GM19455 (cell line): ENCODE measurements around the gene OR2M5.

Source experiments
- ATAC-seq: cut with Tn5 transposase; IDR thresholded peaks from one replicate; pipeline ENCODE4 v1.9.1; 2021; ENCODE audit not compliant: unreplicated experiment

Gene OR2M5, protein sequence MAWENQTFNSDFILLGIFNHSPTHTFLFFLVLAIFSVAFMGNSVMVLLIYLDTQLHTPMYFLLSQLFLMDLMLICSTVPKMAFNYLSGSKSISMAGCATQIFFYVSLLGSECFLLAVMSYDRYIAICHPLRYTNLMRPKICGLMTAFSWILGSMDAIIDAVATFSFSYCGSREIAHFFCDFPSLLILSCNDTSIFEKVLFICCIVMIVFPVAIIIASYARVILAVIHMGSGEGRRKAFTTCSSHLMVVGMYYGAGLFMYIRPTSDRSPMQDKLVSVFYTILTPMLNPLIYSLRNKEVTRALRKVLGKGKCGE

DNA sequence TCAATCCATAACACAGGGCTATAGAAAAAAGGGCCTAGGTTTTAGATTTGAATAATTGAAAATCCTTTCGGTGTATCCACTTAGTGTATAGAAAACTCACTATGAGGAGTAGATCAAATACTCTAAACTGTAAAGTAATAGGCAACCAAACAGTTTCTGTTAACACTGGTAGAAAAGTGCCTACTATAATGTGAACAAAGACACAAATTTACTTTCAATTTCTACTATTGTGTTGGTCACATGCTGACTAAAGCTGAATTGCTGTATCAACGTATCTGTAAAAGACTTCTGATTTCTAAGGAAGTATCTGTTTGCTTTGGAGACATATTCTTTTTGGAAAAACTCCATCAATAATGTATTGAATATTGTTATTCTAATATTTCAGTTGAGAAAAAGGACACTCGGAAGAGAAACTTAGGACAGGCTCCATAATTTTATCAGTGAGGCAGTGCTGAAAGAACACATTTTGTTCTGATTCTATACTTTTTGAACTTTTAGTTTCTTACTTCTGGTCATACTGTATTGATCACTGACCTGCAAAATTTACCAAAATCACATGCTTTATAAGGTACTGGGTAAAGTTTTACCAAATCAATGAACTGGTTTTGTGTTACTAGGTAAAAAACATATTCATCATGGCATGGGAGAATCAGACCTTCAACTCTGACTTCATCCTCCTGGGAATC lies at the start of gene OR2M5:
Gene OR2M5 (plus strand): TSS at position 636 of the 686 bp plus-strand sequence. CDS start 0 bp downstream, at position 636.
- no peak for ATAC-seq

DNA sequence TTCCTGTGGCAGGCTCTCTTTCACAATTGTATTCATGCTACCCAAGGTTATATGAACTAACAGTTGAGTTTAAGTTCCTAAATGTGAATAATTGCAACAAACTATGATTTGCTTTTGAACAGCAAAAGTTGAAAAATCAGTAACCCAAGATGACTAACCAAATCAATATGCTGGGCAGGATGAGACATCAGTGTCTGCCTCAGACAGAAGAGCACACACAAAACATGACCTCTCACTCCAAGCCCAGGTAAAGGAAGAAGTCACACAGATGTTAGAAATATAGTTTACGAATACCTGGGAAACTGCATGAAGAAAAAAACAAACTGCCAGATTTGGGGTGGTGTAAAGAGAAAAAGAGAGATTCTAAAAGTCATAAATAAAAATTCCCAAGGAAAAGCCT lies 46.4 kb upstream of the OR2M5 start:
- ATAC-seq = no peak

DNA sequence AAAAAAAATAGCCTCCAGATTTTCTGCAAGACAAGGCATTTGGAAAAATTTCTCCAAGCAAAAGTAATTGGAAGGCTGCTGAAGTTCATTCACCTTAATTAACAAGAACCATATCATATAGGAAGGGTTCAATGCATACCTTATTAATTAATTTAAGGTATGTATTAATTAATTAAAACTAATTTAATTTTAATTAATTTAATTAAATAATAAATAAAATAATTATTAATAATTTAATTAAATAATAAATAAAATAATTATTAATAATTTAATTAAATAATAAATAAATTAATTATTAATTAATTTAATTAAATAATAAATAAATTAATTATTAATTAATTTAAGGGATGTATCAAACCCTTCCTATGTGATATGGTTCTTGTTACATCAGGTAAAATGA lies 42.1 kb upstream of the OR2M5 start:
- no peak for ATAC-seq

DNA sequence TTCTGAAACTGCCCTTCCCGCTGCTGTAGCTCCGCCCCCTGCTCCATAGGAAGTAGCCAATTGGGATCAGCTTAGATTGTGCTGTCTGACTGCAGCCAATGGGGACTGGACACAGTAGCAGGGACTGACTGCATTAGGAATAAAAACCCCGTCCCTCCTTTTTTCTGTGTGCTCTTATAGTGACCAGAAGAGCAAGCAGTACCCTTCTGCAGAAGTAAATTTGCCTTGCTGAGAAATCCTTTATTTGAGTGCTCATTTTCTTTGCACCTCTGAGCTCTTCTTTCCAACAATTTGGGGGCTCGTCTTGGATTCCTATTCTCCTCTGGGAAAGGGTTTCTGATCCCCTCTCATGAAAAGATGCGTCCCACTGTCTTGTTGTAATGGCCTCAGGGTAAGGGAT lies 33.8 kb upstream of the OR2M5 start:
- ATAC-seq = no peak

DNA sequence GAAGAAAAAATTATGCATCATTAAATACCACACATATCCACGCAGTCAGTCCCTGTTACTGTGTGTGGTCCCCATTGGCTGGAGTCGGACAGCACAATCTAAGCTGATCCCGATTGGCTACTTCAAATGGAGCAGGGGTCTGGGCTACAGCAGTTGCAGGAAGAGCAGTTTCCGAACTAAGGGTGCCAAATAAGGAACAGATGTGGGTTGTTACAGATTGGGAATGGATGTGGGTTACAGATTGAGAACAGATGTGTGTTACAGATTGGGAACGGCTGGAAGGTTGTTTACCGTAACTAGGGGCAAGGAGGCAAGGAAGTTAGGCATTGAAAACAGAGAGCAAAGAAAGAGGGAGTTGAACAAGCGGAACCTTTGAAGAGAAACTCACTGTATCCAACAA lies 30.1 kb upstream of the OR2M5 start:
- ATAC-seq = no peak

DNA sequence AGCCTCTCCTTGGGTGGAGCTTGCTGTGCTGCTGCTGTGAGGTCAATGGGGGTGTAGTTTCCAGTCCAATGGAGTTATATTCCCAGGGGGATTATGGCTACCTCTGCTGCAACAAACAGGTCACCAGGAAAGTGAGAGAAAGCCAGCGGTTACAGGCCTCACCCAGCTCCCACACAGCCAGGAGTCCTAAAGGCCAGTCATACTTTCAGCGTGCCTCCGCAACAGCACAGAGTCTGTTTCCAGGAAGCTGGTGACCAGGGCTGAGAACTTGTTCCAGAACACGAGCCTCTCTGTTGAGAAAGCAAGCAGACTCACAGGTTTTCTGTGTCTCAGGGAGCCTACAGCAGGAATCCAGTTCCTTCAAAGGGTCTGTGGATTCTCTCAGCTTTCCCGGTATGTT lies 17.3 kb upstream of the OR2M5 start:
- no peak for ATAC-seq

DNA sequence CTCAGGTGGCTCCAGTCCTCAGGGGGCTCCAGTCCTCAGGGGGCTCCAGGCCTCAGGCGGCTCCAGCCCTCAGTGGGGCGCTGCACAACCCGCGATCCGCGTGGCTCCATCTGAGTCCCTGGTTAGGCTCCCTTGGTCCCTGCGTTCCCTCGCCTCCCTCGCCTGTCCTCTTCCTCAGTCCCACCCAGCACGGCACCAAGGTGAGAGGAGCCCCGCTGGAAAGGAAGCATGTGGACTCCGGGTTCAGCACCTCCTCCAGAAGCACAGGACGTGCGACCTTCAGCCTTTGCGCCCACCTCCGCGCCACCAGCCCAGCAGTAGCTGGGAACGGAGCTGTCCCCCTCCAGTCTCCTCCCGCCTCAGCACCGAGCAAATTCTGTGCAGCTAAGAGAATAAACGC lies 8.1 kb upstream of the OR2M5 start:
- ATAC-seq = no peak

DNA sequence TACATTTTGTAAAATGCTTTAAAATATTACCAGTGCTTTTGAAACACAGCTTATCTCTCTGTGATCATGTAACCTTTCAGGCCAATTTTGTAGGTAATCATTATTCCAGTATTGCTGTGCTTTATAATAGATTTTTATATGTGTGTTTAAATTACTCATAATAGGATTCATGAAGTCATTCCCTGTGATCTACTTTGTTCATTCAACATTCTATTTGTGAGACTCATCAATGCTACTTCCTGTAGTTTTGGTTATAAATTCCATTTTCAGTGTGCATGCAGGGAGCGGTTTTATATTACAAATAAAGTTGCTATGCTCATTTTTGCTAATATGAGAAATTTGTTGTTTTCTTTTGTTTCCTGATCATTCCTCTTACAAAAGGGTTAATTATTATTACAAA lies 4.1 kb upstream of the OR2M5 start:
- no peak for ATAC-seq

DNA sequence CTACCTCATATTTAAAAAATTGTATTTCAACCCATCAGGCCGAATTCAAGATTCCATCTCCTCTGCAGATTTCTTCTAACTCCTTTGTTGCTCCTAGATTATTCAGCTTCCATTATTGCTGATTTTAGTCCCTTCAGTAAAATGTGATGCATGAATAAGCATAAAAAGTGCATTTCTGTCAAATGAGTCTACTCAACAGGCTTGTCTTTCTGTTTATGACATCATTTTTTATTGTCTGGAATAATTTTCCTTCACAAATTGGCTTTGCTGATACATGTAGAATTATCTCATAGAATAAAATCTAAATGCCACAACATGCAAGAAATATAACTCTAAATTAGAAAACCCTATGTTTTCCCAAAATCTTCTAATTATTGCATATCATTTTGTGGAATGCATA lies 1.6 kb upstream of the OR2M5 start:
- no peak for ATAC-seq

DNA sequence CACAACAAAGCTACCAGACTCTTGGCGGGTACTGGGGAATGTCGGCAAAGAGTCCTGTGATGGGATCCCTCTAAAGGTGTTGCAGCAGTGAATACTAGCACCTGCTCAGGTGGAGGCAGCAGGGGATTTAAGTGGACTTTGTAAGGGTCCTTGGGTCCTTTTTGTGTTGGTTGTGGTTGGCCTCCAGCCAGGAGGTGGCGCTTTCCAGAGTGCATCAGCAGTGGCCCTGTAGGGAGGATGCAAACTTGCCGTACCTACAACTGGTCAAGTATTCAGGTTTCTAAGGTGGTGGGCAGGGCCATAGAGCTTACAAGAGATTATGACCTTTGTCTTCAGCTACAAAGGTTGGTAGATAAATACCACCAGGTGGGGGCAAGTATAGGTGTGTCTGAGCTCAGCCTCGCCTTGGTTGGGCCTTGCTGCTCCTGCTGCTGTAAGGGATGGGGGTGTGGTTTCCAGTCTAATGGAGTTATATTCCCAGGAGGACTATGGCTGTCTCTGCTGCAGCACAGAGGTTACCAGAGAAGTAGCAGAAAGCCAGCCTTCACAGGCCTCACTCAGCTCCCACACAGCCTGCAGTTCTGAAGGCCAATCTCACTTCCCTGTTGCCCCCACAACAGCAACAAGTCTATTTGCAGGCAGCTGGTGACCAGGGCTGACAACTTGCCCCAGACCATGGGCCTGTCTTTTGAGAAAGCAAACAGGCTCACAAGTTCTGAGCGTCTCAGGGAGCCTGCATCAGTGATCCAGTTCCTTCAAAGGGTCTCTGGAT lies 7.3 kb downstream of the OR2M5 start:
- ATAC-seq = no peak

DNA sequence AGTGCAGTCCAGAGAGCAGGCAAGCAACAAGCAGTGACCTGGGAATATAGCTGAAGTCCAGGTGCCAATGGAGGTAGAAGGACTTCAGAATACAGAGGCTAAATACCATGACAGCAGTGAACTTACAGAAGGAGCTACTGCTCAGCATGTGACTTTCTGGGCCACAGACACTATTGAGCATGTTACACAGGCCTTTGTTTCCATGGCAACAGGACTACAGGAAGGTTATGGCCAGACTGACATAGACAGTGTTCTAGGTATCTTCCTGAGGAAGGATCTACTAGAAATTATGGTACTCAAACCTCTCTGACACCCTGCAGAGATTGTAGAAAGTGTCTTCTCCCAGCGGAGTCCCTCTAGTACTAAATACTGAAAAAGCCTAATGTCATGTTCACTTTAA lies 11.0 kb downstream of the OR2M5 start:
- ATAC-seq = no peak

DNA sequence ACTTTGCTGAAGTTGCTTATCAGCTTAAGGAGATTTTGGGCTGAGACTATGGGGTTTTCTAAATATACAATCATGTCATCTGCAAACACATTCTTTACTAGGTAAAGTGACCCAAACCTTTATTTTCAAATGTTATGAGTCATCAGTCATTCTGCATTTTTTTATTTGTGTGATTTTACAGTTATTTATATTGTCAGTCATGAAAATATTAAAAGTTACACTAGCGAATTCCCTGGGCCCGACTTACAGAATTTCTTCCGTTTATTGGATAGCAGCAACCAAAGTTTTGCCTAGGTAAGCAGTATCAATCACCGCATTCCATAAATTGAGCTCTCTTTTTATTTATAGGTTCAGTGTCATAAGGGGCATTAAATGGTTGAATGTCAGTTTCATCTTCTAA lies 13.8 kb downstream of the OR2M5 start:
- ATAC-seq = no peak

DNA sequence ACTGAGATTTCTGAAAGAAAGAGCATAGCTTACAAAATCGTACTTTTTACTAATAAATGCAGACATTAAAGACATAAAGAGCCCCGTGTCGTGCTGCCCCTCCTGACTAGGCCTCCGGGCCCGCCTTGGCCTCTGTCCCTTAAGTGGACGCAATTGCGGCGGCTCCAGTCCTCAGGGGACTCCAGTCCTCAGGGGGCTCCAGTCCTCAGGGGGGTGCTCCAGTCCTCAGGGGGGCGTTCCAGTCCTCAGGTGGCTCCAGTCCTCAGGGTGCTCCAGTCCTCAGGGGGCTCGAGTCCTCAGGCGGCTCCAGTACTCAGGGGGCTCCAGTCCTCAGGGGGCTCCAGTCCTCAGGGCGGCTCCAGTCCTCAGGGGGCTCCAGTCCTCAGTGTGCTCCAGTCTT lies 19.1 kb downstream of the OR2M5 start:
- ATAC-seq = no peak

DNA sequence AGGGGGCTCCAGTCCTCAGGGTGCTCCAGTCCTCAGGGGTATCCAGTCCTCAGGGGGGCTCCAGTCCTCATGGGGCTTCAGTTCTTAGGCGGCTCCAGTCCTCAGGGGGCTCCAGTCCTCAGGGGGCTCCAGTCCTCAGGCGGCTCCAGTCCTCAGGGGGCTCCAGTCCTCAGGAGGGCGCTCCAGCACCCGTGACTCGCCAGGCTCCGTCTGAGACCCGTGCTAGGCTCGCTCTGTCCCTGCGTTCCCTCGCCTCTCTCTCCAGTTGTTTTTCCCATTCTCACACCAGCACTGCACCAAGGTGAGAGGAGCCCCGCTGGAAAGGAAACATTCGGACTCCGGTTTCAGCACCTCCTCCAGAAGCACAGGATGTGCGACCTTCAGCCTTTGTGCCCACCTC lies 20.2 kb downstream of the OR2M5 start:
- no peak for ATAC-seq

DNA sequence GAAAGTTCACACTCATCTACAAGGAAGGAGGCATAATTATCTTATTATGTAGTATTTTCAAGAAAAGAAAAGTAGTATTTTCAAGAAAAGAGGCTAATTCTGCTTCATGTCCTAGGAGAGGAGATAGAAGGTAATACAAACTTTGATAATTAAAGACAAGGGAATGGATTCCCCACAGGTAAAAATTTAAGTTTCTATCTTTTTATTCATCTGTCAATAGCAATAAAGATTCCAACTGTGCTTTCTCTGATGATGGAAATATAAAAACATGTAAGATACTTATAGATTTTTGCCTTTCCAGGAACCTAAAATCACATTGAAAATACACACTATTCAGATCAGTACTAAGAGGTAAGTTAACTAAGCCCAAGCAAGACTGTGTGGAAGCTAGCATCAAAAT lies 29.6 kb downstream of the OR2M5 start, which contains the start of gene OR2M2:
Gene OR2M2 (plus strand): TSS at position 301 of the 400 bp plus-strand sequence. CDS start 5,165 bp downstream, outside the sequence.
- no peak for ATAC-seq

DNA sequence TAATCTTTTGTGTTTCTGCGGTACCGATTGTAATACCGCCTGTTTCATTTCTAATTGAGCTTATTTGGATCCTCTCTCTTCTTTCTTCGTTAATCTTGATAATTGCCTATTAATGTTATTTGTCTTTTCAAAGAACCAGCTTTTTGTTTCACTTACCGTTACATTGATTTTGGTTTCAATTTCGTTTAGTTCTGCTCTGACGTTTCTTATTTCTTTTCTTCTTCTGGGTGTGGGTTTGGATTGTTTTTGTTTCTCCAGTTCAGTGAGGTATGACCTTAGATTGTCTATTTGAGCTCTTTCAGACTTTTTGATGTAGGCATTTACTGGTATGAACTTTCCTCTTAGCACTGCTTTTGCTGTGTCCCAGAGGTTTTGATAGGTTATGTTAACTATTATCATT lies 39.0 kb downstream of the OR2M5 start:
- no peak for ATAC-seq

DNA sequence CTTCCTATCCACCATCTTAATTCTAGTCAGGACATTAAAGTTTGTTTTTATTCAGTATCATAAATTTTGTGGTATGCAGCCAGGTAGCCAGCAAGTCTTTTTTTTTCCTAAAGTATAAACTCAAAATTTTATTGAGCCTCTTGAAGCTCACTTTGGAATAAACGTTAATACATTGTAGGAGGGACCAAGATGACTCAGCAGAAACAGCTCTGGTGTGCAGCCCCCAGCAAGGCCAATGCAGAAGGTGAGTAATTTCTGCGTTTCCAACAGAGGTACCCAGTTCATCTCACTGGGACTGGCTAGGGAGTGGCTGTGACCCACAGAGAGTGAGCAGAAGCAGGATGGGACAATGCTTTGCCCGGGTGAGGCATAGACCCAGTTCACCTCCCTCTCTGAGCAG lies 42.4 kb downstream of the OR2M5 start:
- no peak for ATAC-seq

DNA sequence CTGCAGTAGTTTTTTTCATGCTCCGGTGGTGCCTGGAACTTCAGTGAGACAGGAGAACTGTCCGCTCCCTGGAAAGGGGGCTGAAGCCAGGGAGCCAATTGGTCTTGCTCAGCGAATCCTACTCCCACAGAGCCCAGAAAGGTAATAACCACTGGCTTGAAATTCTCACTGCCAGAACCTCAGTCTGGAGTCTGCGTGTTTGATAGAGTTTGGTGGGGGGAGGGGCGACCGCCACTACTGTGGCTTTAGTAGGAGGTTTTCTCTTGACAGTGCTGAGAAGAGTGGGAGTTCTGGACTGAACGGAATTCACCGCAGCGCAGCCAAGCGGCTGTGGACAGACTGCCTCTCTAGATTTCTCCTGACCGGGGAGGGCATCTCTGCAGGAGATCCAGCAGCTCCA lies 44.1 kb downstream of the OR2M5 start:
- no peak for ATAC-seq

DNA sequence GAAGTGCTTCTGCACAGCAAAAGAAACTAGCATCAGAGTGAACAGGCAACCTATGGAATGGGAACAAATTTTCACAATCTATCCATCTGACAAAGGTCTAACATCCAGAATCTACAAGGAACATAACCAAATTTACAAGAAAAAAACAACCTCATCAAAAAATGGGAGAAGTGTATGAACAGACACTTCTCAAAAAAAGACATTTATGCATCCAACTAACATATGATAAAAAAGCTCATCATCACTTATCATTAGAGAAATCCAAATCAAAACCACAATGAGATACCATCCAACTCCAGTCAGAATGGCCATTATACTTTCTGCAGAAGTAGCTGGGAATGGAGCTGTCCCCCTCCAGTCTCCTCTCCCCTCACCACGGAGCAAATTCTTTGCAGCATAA lies 49.2 kb downstream of the OR2M5 start:
- no peak for ATAC-seq
